Measurements from ENCODE around the gene PTP4A2.
A peak's percentile ranks its signal among the peaks of the same experiment; 100 is the strongest.
"Not testable (repeated sequence)": the region's sequence is repeated elsewhere in the genome, so short reads cannot be mapped to it uniquely, and the experiment has no call there.

PTP4A2 gene

GRCh38 chr1:31949862-31950261 lies 11.7 kb upstream of the PTP4A2 start:
- DNase-seq (ENCODE audit: low spot score): no peak

- DNase-seq (ENCODE audit: low spot score): not testable (repeated sequence)
These were observed 7.5 kb upstream of the PTP4A2 start for GRCh38 chr1:31945677-31946076.

- DNase-seq (ENCODE audit: low spot score): no peak
These were observed 6.3 kb upstream of the PTP4A2 start for GRCh38 chr1:31944205-31945089.

GRCh38 chr1:31943546-31944184 lies 5.5 kb upstream of the PTP4A2 start:
- DNase-seq (ENCODE audit: low spot score): no peak

GRCh38 chr1:31942061-31942460 lies 3.9 kb upstream of the PTP4A2 start:
- not testable (repeated sequence) for DNase-seq (ENCODE audit: low spot score)

- DNase-seq (ENCODE audit: low spot score): no peak
These were observed 1.5 kb upstream of the PTP4A2 start for GRCh38 chr1:31939484-31940329.

GRCh38 chr1:31937300-31938183 lies 626 bp downstream of the PTP4A2 start:
- peak; percentile 90 for DNase-seq (ENCODE audit: low spot score)

- DNase-seq (ENCODE audit: low spot score): no peak
These were observed 1.2 kb downstream of the PTP4A2 start for GRCh38 chr1:31936981-31937299.

GRCh38 chr1:31936278-31936980 lies 1.7 kb downstream of the PTP4A2 start:
- no peak for DNase-seq (ENCODE audit: low spot score)

GRCh38 chr1:31934706-31935629 lies 3.2 kb downstream of the PTP4A2 start:
- no peak for DNase-seq (ENCODE audit: low spot score)

GRCh38 chr1:31932491-31933316 lies 5.5 kb downstream of the PTP4A2 start:
- no peak for DNase-seq (ENCODE audit: low spot score)

GRCh38 chr1:31931593-31932225 lies 6.5 kb downstream of the PTP4A2 start:
- DNase-seq (ENCODE audit: low spot score): no peak

- no peak for DNase-seq (ENCODE audit: low spot score)
These were observed 7.2 kb downstream of the PTP4A2 start for GRCh38 chr1:31930836-31931592.

- DNase-seq (ENCODE audit: low spot score): no peak
These were observed 10.5 kb downstream of the PTP4A2 start for GRCh38 chr1:31927661-31927980.

GRCh38 chr1:31926853-31927660 lies 11.1 kb downstream of the PTP4A2 start:
- DNase-seq (ENCODE audit: low spot score): no peak

- no peak for DNase-seq (ENCODE audit: low spot score)
These were observed 11.9 kb downstream of the PTP4A2 start for GRCh38 chr1:31926252-31926651.

- DNase-seq (ENCODE audit: low spot score): not testable (repeated sequence)
These were observed 12.3 kb downstream of the PTP4A2 start for GRCh38 chr1:31925824-31926223.
